ENCODE results near the gene GPSM1.
"Not testable (repeated sequence)": the region's sequence is repeated elsewhere in the genome, so short reads cannot be mapped to it uniquely, and the experiment has no call there.

GPSM1 gene

DNA sequence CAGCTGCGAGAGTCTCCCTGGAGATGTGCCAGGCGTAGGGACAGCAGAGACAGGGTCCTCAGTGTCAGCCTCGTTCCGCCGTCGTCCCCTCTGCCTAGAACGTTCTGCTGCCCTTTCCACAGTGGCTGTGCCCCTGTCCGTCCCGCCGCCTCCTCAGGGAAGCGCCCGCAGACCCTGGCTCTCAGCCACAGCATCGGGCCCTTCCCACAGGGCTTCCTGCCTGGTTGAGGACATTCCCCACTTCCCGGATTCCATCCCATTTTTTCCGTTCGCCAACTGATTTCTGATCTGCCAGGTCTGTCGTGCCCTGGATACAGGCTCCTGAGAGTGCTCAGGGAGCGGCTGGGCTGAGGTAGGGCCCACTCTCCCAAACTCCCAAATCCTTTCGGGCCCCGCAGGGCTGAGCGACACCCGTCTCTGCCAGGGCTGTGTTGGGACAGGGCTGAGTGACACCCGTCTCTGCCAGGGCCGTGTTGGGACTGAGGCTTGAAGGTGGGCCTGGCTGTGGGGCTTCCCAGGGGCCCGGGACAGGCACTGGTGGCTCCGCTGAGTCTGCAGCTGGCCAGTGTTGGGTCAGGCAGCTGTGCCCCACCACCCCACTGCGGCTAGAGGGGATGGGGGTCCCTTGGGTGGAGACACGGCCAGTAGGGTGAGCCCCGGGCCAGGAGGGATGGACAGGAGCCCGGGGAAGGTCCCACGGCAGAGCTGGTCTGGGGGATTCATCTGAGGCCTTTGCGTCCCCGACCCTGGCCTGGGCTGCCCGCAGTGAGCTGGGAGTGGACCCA is 20.3 kb downstream of the GPSM1 start:
- DNase-seq, result no peak

DNA sequence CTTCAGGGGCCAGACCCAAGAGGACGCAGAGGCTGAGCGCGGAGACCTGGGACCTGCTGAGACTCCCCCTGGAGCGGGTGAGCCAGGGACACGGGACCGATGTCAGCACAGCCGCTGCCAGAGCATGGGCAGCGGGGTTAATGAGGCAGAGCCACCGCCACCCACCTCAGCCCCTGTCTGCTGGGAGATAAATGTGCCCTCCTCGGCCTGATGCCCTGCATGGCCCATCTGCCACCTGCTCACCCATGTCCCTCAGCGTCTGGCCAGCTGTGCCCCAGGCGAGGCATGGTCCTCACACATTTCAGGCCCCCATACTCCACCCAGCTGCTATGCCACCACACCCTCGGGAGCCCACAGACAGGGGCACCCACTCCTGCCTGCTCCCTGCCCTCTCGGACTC is 21.4 kb downstream of the GPSM1 start:
- DNase-seq, result no peak

DNA sequence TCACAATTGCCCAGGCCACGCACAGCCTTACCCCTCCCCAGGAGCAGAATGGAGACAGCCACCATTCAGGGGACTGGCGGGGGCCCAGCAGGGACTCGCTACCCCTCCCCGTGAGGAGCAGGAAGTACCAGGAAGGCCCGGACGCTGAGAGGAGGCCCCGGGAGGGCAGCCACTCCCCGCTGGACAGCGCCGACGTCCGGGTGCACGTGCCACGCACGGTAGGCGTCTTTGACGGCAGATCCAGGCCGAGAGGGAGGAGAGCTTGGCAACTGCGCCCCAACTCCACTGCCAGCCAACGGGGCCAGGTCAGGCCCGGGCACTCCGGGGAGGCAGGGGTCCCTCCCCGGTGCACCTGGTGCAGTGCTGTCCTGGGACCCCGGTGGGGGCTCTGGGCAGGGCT is 22.2 kb downstream of the GPSM1 start:
- no peak for DNase-seq

DNA sequence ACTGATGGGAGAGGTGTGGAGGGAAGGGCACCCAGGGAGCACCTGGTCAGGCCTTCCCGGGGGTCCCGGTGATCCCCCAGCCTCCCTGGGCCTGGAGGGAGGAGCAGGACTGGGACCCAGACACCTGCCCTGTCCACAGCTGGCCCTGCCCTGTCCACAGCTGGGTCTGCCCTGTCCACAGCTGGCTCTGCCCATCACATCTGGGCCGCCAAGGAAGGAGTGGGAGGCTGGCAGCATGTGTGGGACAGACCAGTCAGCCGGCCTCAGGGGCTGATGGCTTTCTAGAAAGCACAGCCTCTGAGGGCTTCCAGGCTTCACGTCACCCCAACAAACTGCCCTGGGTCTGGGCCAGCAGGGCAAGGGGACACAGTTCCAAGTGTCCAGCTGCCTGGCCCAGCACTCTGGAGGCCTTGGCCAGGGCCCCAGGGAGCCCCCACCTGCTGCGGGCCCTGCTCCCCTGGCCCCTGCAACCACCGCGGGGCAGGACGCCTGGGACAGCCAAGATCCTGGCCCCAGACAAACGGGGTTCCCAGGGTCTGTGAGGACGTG is 24.0 kb downstream of the GPSM1 start:
- no peak for DNase-seq

DNA sequence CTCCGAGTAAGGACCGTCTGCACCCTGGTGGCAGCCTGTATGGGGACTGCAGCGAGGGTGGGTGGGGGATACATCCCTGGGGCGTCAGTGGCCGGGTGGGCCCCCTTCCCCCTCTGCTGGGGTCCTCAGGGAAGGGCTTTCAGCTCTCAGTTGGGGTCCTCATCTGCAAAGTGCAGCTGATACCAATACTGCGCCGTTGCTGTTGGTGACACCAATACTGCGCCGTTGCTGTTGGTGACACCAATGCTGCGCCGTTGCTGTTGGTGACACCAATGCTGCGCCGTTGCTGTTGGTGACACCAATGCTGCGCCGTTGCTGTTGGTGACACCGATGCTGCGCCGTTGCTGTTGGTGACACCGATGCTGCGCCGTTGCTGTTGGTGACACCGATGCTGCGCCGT is 24.5 kb downstream of the GPSM1 start:
- not testable (repeated sequence) for DNase-seq

DNA sequence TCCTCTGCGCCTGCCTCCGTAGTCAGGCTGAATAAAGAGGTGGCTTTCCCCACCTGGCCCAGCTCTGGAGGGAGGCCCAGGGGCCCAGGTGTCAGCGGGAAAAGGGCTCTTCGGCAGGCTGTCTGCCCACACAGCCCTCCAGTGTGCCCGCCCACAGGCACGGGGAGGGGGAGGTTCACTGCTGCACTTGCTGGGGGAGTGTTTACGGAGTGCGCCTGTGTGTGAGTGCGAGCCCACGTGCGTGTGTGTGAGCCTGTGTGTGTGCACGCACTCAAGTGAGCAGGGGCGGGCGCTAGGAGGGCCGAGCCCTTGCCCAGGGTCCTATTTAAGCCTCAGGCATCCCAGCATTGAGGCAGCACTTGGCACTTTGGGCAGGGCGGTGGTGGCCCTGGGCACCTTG is 25.3 kb downstream of the GPSM1 start:
- DNase-seq, result no peak

DNA sequence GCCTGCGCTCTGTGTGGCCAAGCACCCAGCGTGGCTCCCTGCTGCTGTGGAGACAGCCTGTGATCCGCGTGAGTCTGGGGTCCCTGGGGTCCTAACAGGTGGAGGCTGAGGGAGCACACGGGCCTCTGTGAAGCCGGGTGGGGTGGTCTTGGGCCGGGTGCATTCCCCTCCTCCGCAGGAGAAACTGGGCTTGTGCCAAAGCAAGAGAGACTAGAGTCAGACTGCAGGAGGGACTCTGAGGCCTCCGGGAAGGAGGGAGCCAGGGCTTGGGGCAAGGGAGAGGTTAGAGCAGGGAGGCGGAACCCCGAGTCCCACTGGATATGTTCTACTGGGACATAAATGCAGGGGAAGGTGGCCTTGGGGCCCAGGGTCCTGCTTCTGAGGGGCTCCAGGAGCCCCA is 25.7 kb downstream of the GPSM1 start:
- DNase-seq, result no peak

DNA sequence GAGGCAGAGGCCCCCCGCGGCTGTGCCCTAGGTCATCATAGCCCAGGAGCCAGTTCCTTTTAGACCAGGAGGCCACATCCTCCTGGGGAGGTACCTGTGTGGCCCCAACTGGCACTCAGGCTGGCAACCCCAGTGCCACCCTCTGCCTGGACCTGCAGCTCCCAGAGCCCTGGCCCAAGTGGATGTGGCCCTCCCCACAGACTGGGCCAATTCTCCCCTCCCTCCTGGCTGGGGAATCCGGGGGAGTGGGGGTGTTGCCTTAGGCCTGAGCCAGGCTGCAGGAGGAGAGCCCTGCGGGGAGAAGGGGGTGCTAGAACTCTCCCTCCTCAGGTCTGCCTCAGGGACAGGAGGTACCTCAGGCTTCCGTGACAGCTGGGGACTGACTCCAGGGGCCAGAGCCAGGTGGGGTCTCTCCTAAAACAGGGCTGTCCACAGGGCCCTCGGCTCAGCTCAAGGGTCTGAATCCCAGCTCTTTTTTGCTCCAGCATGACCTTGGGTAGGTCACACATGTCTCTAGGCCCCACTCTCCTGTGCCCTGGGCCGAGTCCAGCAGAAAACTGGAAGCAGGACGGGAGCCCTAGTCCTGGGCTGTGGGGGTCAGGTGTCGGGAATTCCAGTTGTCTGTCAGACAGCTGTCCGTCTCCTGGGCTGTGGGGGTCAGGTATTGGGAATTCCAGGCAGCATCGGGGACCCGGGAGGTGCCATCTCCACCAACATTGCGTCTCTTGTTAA is 26.6 kb downstream of the GPSM1 start:
- DNase-seq, result no peak

DNA sequence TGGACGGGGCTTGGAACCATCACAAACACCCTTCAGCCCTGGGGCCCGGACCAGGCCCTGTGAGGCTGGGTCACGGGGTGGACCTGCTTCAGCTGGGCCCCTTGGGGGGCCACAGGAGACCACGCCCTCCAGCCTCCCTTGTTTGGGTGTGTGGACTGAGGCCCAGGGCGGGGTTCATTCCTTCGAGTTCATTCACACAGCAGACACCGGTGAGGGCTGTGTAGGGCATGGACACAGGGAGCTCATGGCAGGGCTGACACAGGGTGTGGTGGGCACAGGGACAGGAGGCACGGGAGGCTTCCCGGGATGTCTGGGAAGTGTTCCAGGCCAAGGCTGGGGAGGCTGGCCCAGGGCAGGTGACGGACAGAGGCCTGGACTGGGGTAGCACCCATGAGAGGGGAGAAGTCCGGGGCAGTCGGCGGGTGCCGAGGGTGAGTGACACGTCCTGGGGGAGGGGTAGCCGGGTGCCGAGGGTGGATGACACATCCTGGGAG is 27.3 kb downstream of the GPSM1 start:
- DNase-seq, result no peak

DNA sequence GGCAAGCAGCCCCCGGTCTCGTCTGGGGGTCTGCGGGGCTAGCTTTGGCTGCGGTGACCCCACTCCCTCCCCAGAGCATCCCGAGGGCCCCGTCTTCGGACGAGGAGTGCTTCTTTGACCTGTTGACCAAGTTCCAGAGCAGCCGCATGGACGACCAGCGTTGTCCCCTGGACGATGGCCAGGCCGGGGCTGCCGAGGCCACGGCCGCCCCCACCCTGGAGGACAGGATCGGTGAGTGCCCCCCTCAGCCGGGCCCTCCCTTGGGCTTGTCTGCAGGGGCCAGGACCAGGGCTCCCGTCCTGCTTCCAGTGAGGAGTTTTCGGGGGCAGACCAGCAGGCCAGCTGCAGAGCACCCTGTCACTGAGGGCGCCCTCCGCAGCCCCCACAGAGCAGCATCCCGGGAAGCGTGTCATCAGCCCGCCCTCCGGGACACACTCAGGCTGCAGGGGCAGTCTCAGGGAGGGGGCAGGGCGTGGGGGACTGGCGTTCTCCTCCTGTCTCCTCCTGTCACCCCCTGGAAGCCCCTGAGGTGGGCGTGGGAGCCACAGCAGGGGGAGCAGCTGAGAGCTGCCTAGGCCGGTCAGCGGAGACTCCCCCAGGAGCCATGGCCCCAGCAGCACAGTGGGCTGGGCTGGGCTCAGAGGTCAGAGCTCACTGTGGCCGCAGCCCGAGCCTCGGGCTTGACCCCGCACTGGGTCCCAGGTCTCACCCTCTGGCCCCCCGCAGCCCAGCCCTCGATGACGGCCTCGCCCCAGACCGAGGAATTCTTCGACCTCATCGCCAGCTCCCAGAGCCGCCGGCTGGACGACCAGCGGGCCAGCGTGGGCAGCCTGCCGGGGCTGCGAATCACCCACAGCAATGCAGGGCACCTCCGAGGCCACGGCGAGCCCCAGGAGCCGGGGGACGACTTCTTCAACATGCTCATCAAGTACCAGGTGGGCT is 28.5 kb downstream of the GPSM1 start:
- DNase-seq, result no peak

DNA sequence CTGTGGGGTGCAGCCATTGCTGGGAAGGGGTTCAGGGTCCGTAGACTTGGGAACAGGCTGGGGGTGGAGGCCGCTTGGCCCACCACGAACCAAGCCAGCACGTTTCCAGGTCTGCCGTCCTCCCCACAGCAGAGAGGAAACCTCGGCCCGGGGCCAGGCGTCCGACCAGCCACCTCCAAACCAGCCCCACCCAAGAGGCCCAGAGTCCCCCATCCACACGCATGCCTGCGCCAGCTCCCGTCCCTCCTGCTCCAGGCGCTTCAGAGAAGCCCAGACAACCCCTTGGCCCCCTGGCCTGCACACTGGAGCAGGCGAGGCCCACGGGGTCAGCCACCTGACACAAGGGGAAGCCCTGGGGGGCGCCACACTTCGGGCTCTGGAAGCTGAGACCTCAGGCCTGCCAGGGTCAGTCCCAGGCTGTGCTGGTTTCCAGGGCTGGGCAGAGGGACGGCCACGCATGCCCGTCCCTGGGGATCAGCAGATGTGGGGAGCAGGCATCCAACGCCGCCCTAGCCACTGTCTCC is 29.9 kb downstream of the GPSM1 start:
- DNase-seq, result no peak

DNA sequence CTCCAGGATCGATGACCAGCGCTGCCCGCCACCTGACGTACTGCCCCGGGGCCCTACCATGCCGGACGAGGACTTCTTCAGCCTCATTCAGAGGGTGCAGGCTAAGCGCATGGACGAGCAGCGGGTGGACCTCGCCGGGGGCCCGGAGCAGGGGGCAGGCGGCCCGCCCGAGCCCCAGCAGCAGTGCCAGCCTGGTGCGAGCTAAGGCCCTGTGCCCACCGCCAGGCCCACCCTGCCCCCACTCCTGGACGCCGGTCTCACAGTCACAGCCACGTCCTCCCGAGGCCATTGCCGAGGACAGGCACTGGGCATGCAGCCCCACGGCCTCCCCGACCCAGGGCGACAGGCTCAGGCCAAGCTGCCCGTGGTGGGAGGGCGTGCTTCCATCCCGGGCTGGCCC is 30.7 kb downstream of the GPSM1 start:
- no peak for DNase-seq

DNA sequence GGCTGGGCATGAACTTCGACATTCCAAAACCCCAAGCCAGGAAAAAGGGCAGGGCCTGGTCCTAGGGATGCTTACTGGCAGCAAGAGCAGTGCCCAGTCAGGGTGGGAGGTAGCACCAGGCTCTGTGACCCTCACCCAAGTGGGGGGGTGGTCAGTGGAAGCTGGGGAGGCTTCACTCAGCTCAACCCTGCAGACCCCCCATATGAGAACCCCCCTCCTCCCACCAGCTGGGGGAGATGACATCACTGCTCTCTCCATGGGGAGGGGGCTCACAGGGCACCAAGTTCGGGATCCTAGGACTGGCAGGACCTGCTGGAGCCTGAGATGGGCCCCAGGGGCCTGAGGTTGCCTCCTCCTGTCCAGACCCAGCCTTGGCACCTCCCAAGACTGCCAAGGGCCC is 31.5 kb downstream of the GPSM1 start:
- no peak for DNase-seq

DNA sequence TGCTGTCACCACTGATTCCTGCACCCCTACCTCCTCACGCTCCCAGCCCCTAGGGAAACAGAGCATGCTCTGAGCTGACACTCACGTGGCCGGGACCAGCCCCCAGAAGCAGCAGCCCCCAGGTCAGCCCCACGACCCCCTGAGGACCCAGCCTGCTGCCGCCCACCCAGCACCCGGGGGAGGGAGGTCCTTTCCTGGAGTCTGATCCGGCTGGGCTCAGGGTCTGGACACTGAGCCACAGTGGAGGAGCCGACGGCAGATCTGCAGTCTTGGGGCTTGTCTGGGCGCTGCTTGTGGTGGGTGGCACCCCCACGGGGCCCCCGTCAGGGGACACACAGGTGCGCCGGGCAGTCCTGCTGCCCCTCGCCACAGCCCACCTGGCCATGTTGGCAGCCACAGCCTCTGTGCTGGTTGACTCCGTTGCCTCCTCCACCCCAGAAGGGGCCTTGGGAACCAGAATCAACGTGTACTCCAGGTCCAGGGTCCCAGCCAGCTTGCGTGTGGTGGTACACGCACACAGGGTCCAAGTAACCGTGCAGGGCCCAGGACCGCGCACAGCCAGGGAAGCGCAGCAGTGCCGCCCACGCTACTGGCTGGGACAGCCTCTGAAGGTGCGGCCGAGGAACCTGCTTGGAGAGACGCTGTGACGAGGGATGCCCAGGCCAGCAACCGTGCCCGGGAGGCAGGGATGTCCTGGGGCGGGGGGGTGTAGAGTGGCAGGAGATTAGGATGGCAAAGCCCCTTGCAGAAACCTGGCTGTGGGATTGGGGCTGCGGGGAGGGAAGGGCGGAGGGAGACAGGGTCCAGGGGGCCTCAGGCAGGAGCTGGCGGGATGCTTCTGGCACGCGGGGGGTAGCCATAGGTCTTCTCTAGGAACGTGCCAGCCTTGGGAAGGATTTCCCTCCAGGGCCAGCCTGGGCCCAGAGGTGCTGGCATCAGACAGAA is 32.7 kb downstream of the GPSM1 start:
- DNase-seq, result no peak

DNA sequence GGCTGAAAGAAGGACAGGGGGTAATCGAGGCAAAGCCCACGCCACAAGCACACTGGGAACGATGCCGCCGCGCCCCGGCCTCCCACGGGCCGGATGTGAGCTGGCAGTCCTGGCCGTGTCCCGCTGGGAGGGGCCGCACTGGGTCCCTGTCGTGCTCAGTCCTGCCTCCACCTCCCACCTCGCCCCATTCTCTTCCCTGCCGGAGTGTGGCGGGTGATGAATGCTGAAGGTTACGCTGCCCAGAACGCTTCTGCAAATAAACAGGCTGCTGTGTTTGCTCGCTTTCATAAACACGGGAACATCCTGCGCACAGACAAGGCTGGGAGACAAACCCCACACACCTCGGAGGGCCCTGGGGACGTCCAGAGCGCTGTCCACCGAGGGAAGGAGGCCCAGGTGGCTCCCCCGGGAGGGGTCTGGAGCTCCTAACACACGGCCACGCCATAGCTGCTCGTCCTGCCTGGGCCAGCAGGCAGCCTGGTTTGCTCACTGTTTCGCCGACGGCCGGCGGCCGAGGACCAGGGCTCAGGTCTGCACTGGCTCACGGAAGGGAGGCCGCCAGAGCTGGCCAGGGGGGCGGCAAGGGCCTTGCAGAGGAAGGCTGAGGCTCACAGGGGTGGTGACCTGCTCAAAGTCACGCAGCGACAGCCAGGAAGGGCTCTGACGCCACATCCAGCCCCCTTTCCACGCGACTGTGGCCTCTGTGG is 33.9 kb downstream of the GPSM1 start:
- no peak for DNase-seq

DNA sequence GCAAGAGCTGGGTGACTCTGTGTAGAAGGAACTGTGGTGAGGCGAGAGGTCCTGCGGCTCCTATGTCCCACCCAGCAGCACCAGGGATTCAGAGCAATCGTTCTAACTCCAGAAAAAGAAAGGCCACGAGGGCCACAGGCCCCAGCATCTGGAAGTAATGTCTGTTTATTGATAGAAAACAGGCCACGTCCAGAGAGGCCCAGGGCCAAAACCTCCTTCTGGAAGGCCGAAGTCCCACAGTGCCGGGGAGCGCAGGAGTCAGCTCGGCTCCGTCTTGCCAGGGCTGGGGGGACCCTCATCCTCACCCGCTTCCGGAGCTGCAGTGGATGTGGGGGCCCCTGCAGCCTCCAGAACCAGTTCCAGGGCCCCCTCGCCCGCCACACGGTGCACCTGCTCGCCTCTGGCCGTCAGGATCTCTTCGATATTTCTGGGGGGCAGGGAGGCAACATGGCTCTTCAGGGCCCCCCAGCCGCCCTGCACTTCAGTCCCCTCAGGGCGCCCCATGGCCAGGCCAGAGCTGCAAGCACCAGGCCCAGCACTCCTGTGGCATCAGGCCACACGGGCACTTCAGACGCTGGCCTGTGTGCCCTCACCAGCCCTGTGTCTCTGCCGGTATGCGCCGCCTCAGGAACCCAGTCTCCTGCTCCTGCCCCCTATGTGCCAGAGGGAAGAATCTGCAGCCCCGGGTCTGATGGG is 34.6 kb downstream of the GPSM1 start:
- DNase-seq, result no peak

DNA sequence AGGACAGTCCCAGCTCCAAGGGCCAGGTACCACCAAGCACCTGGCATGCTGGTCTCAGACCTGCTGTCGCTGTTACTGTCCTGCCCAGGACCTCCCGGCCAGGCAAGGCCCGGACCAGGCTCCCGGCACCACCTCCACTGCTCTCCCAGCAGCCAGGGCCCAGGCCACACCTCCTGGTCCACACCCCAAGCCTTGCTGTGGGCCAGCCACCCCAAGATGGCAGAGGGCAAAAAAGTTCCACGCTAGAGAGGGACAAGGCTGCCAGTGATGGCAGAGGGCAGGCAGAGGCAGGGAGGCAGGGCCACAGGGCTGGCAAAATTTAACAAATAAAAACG is 35.1 kb downstream of the GPSM1 start:
- DNase-seq, result no peak

DNA sequence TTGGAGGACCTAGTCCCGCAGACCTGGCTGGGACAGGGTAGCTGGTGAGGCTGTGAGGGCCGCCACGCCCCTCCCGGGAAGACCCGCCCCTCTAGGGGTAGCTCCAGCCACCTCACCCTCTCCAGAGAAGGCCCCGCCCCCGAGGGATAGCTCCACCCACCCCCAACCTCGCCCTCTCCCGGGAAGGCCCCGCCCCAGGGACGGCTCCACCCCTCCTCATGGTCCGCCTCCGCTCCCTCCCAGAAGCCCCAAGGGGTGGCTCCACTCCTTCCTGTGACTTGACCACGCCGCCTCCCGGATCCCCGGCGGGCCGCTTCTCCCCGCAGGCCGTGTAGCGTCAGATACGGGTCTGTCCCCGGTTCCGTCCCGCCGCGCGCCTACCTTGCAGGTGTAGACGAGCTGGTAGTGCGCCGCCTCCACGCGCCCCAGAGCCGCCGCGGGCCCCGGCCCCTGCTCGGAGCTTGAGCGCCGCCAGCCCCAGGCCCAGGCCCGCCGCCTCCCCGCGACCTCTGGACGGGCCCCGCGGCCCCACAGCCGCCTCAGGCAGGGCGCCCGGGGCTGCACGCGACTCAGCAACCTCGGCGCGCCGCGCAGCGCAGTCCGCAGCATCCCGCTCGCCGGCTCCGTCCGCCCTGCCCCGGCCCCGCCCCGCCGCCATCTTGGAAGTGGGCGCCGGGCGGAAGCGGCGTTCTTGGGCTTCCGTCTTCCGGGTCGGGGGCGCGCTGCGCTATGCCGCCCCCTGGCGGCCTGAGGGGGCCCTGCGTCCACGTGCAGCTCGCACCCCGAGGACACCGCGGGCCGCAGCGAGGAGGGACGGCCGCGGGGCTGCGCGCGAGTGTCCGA is 36.0 kb downstream of the GPSM1 start, which contains the start of gene DNLZ:
Gene DNLZ (minus strand): TSS at position 639 of the 843 bp plus-strand sequence. CDS start 30 bp downstream, at position 609.
- peak; percentile 92 for DNase-seq

All from activated CD4-positive, alpha-beta T cell treated with anti-CD3 and anti-CD28 coated beads, Interleukin-2, amount 50 U/mL, for 1 hour (primary cell).